Keratinocyte (primary cell): ENCODE measurements around the gene XK. TPM values are rescaled to one million over a fixed set of nuclear protein-coding genes. Genes with fewer than 3 reads are reported as not detected.

Source experiments
- DNase-seq: peaks from one replicate; pipeline ENCODE4 v3.0.0-alpha.2; 2011; ENCODE audit warnings: low read depth, missing footprints, low spot score
- FAIRE-seq: peaks from 2 replicates; lab custom pipeline; 2011; peaks lifted over from hg19 to GRCh38; lab: Jason Lieb, UNC
- H2AFZ ChIP-seq: 2 replicates; pipeline ENCODE4 v1.6.0; 2012; ENCODE audit warnings: low read length, control low read depth, inconsistent platforms; ENCODE audit not compliant: control insufficient read depth
- H3K27ac ChIP-seq: 2 replicates; pipeline ENCODE4 v1.5.1; 2011; ENCODE audit warnings: low read length; ENCODE audit not compliant: control insufficient read depth, insufficient read depth
- H3K27me3 ChIP-seq: 3 replicates; pipeline ENCODE4 v1.6.0; 2011; ENCODE audit warnings: low read length; ENCODE audit not compliant: control insufficient read depth, insufficient read depth; ENCODE audit errors: extremely low read depth
- H3K36me3 ChIP-seq, 2 experiments: 2 replicates in 1 of 2; 3 replicates in 1 of 2; pipeline ENCODE4 v1.5.1; 2011; ENCODE audit warnings: low read length in 2 of 2, mild to moderate bottlenecking in 1 of 2; ENCODE audit not compliant: control insufficient read depth in 2 of 2, insufficient read depth in 2 of 2; ENCODE audit errors: extremely low read depth in 1 of 2
- H3K4me1 ChIP-seq: 3 replicates; pipeline ENCODE4 v1.5.1; 2011; ENCODE audit warnings: low read length; ENCODE audit not compliant: control insufficient read depth, insufficient read depth; ENCODE audit errors: extremely low read depth
- H3K4me2 ChIP-seq: 3 replicates; pipeline ENCODE4 v1.6.0; 2011; ENCODE audit warnings: low read depth, low read length; ENCODE audit not compliant: control insufficient read depth, insufficient read depth; ENCODE audit errors: extremely low read depth
- H3K4me3 ChIP-seq, 3 experiments: fragments of 200-600 bp in 1 of 3; sonication (generic) in 1 of 3; 2 replicates in 2 of 3; 3 replicates in 1 of 3; pipeline ENCODE4 v1.5.1; 2011 to 2016; ENCODE audit warnings: low read length in 3 of 3, mild to moderate bottlenecking in 3 of 3, control low read depth in 2 of 3, inconsistent platforms in 1 of 3, low read depth in 1 of 3, mixed read lengths in 1 of 3, mixed run types in 1 of 3, moderate library complexity in 1 of 3; ENCODE audit not compliant: control insufficient read depth in 2 of 3, insufficient read depth in 2 of 3; ENCODE audit errors: extremely low read depth in 1 of 3
- H3K79me2 ChIP-seq: 2 replicates; pipeline ENCODE4 v1.6.0; 2012; ENCODE audit warnings: low read length; ENCODE audit not compliant: control insufficient read depth, insufficient read depth
- H3K9ac ChIP-seq: 3 replicates; pipeline ENCODE4 v1.6.0; 2011; ENCODE audit warnings: low read length; ENCODE audit not compliant: control insufficient read depth, insufficient read depth; ENCODE audit errors: extremely low read depth
- H3K9me1 ChIP-seq: 3 replicates; pipeline ENCODE4 v1.6.0; 2011; ENCODE audit warnings: low read length; ENCODE audit not compliant: control insufficient read depth, insufficient read depth; ENCODE audit errors: extremely low read depth
- H3K9me3 ChIP-seq: 2 replicates; pipeline ENCODE4 v1.5.1; 2012; ENCODE audit warnings: low read depth, low read length; ENCODE audit not compliant: control insufficient read depth
- H4K20me1 ChIP-seq: 3 replicates; pipeline ENCODE4 v1.6.0; 2011; ENCODE audit warnings: low read length; ENCODE audit not compliant: control insufficient read depth, insufficient read depth; ENCODE audit errors: extremely low read depth
- CTCF ChIP-seq, 3 experiments: IDR thresholded peaks in 1 of 3; conservative IDR thresholded peaks in 1 of 3; optimal IDR thresholded peaks in 1 of 3; 2 replicates in 2 of 3; 3 replicates in 1 of 3; pipeline versions ENCODE3 to v1.5.1; 2011; ENCODE audit warnings: low read length in 3 of 3, mild to moderate bottlenecking in 3 of 3, moderate library complexity in 2 of 3, control low read depth in 1 of 3, inconsistent platforms in 1 of 3; ENCODE audit not compliant: insufficient read depth in 2 of 3; ENCODE audit errors: extremely low read depth in 1 of 3
- EZH2 ChIP-seq: IDR thresholded peaks from one replicate; pipeline ENCODE4 v1.6.1; 2012; ENCODE audit warnings: inconsistent platforms, mild to moderate bottlenecking, low read length, moderate library complexity
- dilution Hi-C: fragments of 300-500 bp; cut with MboI; formaldehyde crosslinking; loops from one replicate; pipeline ENCODE4 v1.7.0; 2020; ENCODE audit warnings: low sequenced_read_pairs; ENCODE audit not compliant: extremely low pct_ligation_motif_present
- polyA plus RNA-seq, 5 experiments: library from polyadenylated mRNA; depleted of rRNA in 3 of 5; stranded (reverse) in 3 of 5; stranded (forward) in 1 of 5; unstranded in 1 of 5; fragments of >200 nt; gene quantifications; 1 replicate in 1 of 5; 2 replicates in 3 of 5; 3 replicates in 1 of 5; pipeline versions ENCODE4 v1.2.1 to v1.2.3, GENCODE V29; 2011 to 2012; ENCODE audit warnings: missing spikeins in 2 of 5, low read depth in 1 of 5, low replicate concordance in 1 of 5

The XK gene
- polyA plus RNA-seq, 1 donor (not counting 4 experiments of a cell fraction or from before 2014, with no cell fraction given) = 0.17 TPM

- Histone ChIP-seq H3K9me3 (no peaks in the 10 kb centered on the region), H3K79me2 (no peaks in the 10 kb centered on the region), H3K36me3 (no peaks in the 10 kb centered on the region), H3K4me3 (no peak overlapping the region), H3K9me1 (no peaks in the 10 kb centered on the region), H3K27ac (no peak overlapping the region), H3K4me2 (no peak overlapping the region), H3K27me3 (no peaks in the 10 kb centered on the region), H3K9ac (no peak overlapping the region), H3K4me1 (no peaks in the 10 kb centered on the region), H2AFZ (no peak overlapping the region), H4K20me1 (no peaks in the 10 kb centered on the region)
- TF ChIP-seq CTCF (optimal IDR thresholded peaks at IDR 0.05 in 1 of 3, IDR thresholded peaks at IDR 0.05 in 1 of 3, conservative IDR thresholded peaks at IDR 0.05 in 1 of 3; ENCODE audit: extremely low read depth in 1 of 3, insufficient read depth in 2 of 3, low read length in 3 of 3) = no peak
- TF ChIP-seq EZH2 = no peak
- no peak for FAIRE-seq
- DNase-seq = no peak
- dilution Hi-C loops = no loop called here
These were observed 40.8 kb downstream of the XK start for GRCh38 chrX:37726346-37726745.

- dilution Hi-C loops = no loop called here
- H2AFZ ChIP-seq = no peak overlapping the region
- H3K9me3 ChIP-seq = no peaks in the 10 kb centered on the region
- DNase-seq (no peak), FAIRE-seq (peak; percentile 91)
- no peak overlapping the region for H3K9ac ChIP-seq
- no peaks in the 10 kb centered on the region for H4K20me1 ChIP-seq
- H3K27me3 ChIP-seq = no peaks in the 10 kb centered on the region
- H3K27ac ChIP-seq = no peak overlapping the region
- H3K4me3 ChIP-seq = no peak overlapping the region
- no peaks in the 10 kb centered on the region for H3K36me3 ChIP-seq
- no peaks in the 10 kb centered on the region for H3K9me1 ChIP-seq
- no peaks in the 10 kb centered on the region for H3K4me1 ChIP-seq
- no peaks in the 10 kb centered on the region for H3K79me2 ChIP-seq
- no peak overlapping the region for H3K4me2 ChIP-seq
- TF ChIP-seq CTCF (optimal IDR thresholded peaks at IDR 0.05 in 1 of 3, IDR thresholded peaks at IDR 0.05 in 1 of 3, conservative IDR thresholded peaks at IDR 0.05 in 1 of 3; ENCODE audit: extremely low read depth in 1 of 3, insufficient read depth in 2 of 3, low read length in 3 of 3) (peak; percentile 84 to 96 (median 87)), EZH2 (no peak)
These were observed 59.8 kb downstream of the XK start for GRCh38 chrX:37745354-37745753.
